Measurements from ENCODE around the gene KYNU.
"Not testable (repeated sequence)": the region's sequence is repeated elsewhere in the genome, so short reads cannot be mapped to it uniquely, and the experiment has no call there.

Gene KYNU

GRCh38 chr2:143034292-143035074 lies 157.0 kb downstream of the KYNU start:
- DNase-seq, result peak; percentile 57

- DNase-seq, result no peak
Observed at GRCh38 chr2:143051465-143051864, 174.0 kb downstream of the KYNU start.

GRCh38 chr2:143053437-143053836 lies 176.0 kb downstream of the KYNU start:
- not testable (repeated sequence) for DNase-seq

GRCh38 chr2:143056550-143056949 lies 179.1 kb downstream of the KYNU start:
- DNase-seq, result no peak

GRCh38 chr2:143058851-143059250 lies 181.4 kb downstream of the KYNU start:
- DNase-seq, result no peak

GRCh38 chr2:143063612-143064200 lies 186.2 kb downstream of the KYNU start:
- DNase-seq, result no peak

GRCh38 chr2:143068094-143068493 lies 190.6 kb downstream of the KYNU start:
- DNase-seq, result no peak

- no peak for DNase-seq
Observed at GRCh38 chr2:143068509-143068908, 191.0 kb downstream of the KYNU start.

GRCh38 chr2:143070704-143071103 lies 193.2 kb downstream of the KYNU start:
- DNase-seq, result no peak

- DNase-seq, result no peak
Observed at GRCh38 chr2:143071185-143071876, 193.9 kb downstream of the KYNU start.

- not testable (repeated sequence) for DNase-seq
Observed at GRCh38 chr2:143074913-143075312, 197.4 kb downstream of the KYNU start.

GRCh38 chr2:143075711-143076110 lies 198.2 kb downstream of the KYNU start:
- DNase-seq, result no peak

GRCh38 chr2:143078104-143078503 lies 200.6 kb downstream of the KYNU start:
- DNase-seq, result no peak

GRCh38 chr2:143081616-143082015 lies 204.2 kb downstream of the KYNU start:
- DNase-seq, result no peak

- DNase-seq, result no peak
Observed at GRCh38 chr2:143083636-143084035, 206.2 kb downstream of the KYNU start.

- DNase-seq, result no peak
Observed at GRCh38 chr2:143084462-143084861, 207.0 kb downstream of the KYNU start.

GRCh38 chr2:143085125-143085784 lies 207.8 kb downstream of the KYNU start:
- no peak for DNase-seq

GRCh38 chr2:143087033-143087432 lies 209.6 kb downstream of the KYNU start:
- no peak for DNase-seq

- DNase-seq, result no peak
Observed at GRCh38 chr2:143088388-143088787, 210.9 kb downstream of the KYNU start.

- not testable (repeated sequence) for DNase-seq
Observed at GRCh38 chr2:143089520-143089919, 212.1 kb downstream of the KYNU start.
